Measurements from ENCODE around the gene ANKRD39.
A peak's percentile ranks its signal among the peaks of the same experiment; 100 is the strongest.

Gene ANKRD39

GRCh38 chr2:96801005-96801785 lies 56.6 kb downstream of the ANKRD39 start:
- H3K79me2 ChIP-seq (ENCODE audit: low read length), result no peaks in the 10 kb centered on the region
- H3F3A ChIP-seq (ENCODE audit: insufficient read depth, low read length), result no peaks in the 10 kb centered on the region
- H3K9me3 ChIP-seq (replicated peaks; ENCODE audit: insufficient read depth, low read length), result no peaks in the 10 kb centered on the region
- H3K4me1 ChIP-seq (ENCODE audit: low read length), result no peaks in the 10 kb centered on the region
- no peak for DNase-seq
- H3K27ac ChIP-seq (ENCODE audit: low read length), result no peak overlapping the region
- H2AFZ ChIP-seq (ENCODE audit: low read length), result no peak overlapping the region
- no peaks in the 10 kb centered on the region for H3K9me2 ChIP-seq (replicated peaks; ENCODE audit: insufficient read depth, low read length)
- no peaks in the 10 kb centered on the region for H3K36me3 ChIP-seq (replicated peaks; ENCODE audit: insufficient read depth, low read length)
- TF ChIP-seq CTCF (IDR thresholded peaks at IDR 0.05; ENCODE audit: low read length) (peak; percentile 77), EZH2 (optimal IDR thresholded peaks at IDR 0.05; ENCODE audit: low read depth, low read length) (no peak)
- H3K4me2 ChIP-seq (ENCODE audit: low read depth, low read length), result no peak overlapping the region
- no peak overlapping the region for H3K4me3 ChIP-seq (ENCODE audit: low read length)
- H3K27me3 ChIP-seq (replicated peaks; ENCODE audit: insufficient read depth, low read length), result no peaks in the 10 kb centered on the region
- no peaks in the 10 kb centered on the region for H4K20me1 ChIP-seq (ENCODE audit: insufficient read depth, low read length)
- no peak overlapping the region for H3K9ac ChIP-seq (ENCODE audit: low read length)

DNA sequence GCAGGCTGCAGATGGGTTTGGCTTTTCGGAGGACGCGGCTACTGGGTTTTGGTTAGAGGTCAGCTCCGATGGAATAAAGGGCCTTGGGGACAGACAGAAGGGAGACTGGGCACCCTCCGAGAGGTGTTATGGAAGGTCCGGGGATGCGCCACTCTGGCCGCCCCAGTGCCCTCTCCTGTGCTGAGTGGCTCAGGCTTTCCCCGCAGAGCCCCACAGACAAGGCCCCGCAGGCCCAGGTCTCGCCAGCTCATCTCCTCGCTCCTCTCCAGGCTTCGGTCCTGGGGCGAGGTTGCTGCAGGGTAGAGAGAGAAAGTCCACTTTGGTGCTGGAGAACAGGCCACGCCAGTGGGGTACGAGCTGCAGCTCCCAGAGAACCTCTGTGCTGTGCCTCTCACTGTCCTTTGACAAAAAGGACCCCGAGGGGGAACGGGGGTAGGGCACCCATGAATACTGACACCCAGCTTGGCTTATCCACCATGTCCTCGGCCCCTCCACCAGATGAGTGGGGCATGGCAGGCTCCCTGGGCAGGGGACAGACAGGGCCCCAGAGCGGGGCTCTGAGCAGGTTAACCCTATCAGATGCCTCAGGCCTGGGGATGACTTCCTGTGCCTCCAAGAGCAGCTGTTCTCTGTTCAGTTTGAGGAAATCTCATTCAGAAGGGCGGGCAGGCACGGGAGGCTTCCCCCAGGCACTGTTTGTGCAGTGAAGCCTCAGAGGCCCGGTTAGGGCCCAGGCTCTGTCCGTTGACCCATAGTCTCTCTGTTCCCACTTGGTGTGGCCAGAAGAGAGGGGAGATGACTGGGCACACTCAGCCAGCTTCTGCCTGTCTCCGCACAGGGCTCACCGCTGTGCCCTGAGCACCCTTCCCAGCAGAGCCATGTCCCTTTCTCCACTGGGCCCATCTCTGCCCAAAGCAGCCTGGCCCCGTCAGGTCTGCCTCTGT lies 57.5 kb downstream of the ANKRD39 start:
- H3K27ac ChIP-seq (ENCODE audit: low read length), result no peak overlapping the region
- no peak overlapping the region for H2AFZ ChIP-seq (ENCODE audit: low read length)
- no peaks in the 10 kb centered on the region for H3F3A ChIP-seq (ENCODE audit: insufficient read depth, low read length)
- no peaks in the 10 kb centered on the region for H3K9me2 ChIP-seq (replicated peaks; ENCODE audit: insufficient read depth, low read length)
- H3K4me3 ChIP-seq (ENCODE audit: low read length), result no peak overlapping the region
- H3K79me2 ChIP-seq (ENCODE audit: low read length), result no peaks in the 10 kb centered on the region
- no peaks in the 10 kb centered on the region for H3K4me1 ChIP-seq (ENCODE audit: low read length)
- H3K36me3 ChIP-seq (replicated peaks; ENCODE audit: insufficient read depth, low read length), result no peaks in the 10 kb centered on the region
- no peak overlapping the region for H3K4me2 ChIP-seq (ENCODE audit: low read depth, low read length)
- no peaks in the 10 kb centered on the region for H3K9me3 ChIP-seq (replicated peaks; ENCODE audit: insufficient read depth, low read length)
- no peak for DNase-seq
- no peak overlapping the region for H3K9ac ChIP-seq (ENCODE audit: low read length)
- no peaks in the 10 kb centered on the region for H4K20me1 ChIP-seq (ENCODE audit: insufficient read depth, low read length)
- H3K27me3 ChIP-seq (replicated peaks; ENCODE audit: insufficient read depth, low read length), result no peaks in the 10 kb centered on the region
- no peak for TF ChIP-seq EZH2 (optimal IDR thresholded peaks at IDR 0.05; ENCODE audit: low read depth, low read length)
- TF ChIP-seq CTCF (IDR thresholded peaks at IDR 0.05; ENCODE audit: low read length), result no peak
- no peak for TF ChIP-seq EZH2phosphoT487 (IDR thresholded peaks at IDR 0.05; ENCODE audit: low read length)

- no peak overlapping the region for H3K9ac ChIP-seq (ENCODE audit: low read length)
- TF ChIP-seq EZH2phosphoT487 (IDR thresholded peaks at IDR 0.05; ENCODE audit: low read length) (no peak), EZH2 (optimal IDR thresholded peaks at IDR 0.05; ENCODE audit: low read depth, low read length) (no peak), CTCF (IDR thresholded peaks at IDR 0.05; ENCODE audit: low read length) (no peak)
- no peak for DNase-seq
- no peaks in the 10 kb centered on the region for H3K36me3 ChIP-seq (replicated peaks; ENCODE audit: insufficient read depth, low read length)
- H3K27ac ChIP-seq (ENCODE audit: low read length), result no peak overlapping the region
- H3F3A ChIP-seq (ENCODE audit: insufficient read depth, low read length), result no peaks in the 10 kb centered on the region
- H3K4me3 ChIP-seq (ENCODE audit: low read length), result no peak overlapping the region
- no peak overlapping the region for H3K4me2 ChIP-seq (ENCODE audit: low read depth, low read length)
- no peaks in the 10 kb centered on the region for H3K27me3 ChIP-seq (replicated peaks; ENCODE audit: insufficient read depth, low read length)
- no peaks in the 10 kb centered on the region for H4K20me1 ChIP-seq (ENCODE audit: insufficient read depth, low read length)
- no peaks in the 10 kb centered on the region for H3K4me1 ChIP-seq (ENCODE audit: low read length)
- H3K9me3 ChIP-seq (replicated peaks; ENCODE audit: insufficient read depth, low read length), result no peaks in the 10 kb centered on the region
- no peak overlapping the region for H2AFZ ChIP-seq (ENCODE audit: low read length)
- no peaks in the 10 kb centered on the region for H3K9me2 ChIP-seq (replicated peaks; ENCODE audit: insufficient read depth, low read length)
- H3K79me2 ChIP-seq (ENCODE audit: low read length), result no peaks in the 10 kb centered on the region
These were observed 58.2 kb downstream of the ANKRD39 start for GRCh38 chr2:96799623-96799935.
